WERI-Rb-1 (cell line): ENCODE results near the gene NOVA2.

Experiments
- DNase-seq: peaks from one replicate; pipeline ENCODE4 v3.0.0-alpha.2; 2020
- H3K27ac ChIP-seq: fragments of 250-450 bp; sonication (Bioruptor Pico); 2 replicates; pipeline ENCODE4 v1.5.1; 2020; ENCODE audit warnings: mild to moderate bottlenecking, moderate library complexity
- H3K27me3 ChIP-seq: fragments of 250-450 bp; sonication (Bioruptor Pico); 2 replicates; pipeline ENCODE4 v1.5.1; 2021; ENCODE audit warnings: mild to moderate bottlenecking, low read depth, moderate library complexity; ENCODE audit not compliant: insufficient read depth, severe bottlenecking
- H3K36me3 ChIP-seq: fragments of 250-450 bp; sonication (Bioruptor Pico); 2 replicates; pipeline ENCODE4 v1.5.1; 2020; ENCODE audit warnings: mild to moderate bottlenecking, moderate library complexity
- H3K4me3 ChIP-seq: 2 replicates; pipeline ENCODE4 v1.5.1; 2011; ENCODE audit warnings: low read depth, mild to moderate bottlenecking, control low read depth, low read length
- H3K9me3 ChIP-seq: fragments of 250-450 bp; sonication (Bioruptor Pico); 2 replicates; pipeline ENCODE4 v1.5.1; 2021; ENCODE audit warnings: mild to moderate bottlenecking, moderate library complexity; ENCODE audit not compliant: severe bottlenecking
- TF ChIP-seq, protein P1 (sequence below): IDR thresholded peaks from 2 replicates; pipeline ENCODE4 v1.5.1; 2011; ENCODE audit warnings: low read depth, mild to moderate bottlenecking, control low read depth, inconsistent platforms, low read length

NOVA2 gene

DNA sequence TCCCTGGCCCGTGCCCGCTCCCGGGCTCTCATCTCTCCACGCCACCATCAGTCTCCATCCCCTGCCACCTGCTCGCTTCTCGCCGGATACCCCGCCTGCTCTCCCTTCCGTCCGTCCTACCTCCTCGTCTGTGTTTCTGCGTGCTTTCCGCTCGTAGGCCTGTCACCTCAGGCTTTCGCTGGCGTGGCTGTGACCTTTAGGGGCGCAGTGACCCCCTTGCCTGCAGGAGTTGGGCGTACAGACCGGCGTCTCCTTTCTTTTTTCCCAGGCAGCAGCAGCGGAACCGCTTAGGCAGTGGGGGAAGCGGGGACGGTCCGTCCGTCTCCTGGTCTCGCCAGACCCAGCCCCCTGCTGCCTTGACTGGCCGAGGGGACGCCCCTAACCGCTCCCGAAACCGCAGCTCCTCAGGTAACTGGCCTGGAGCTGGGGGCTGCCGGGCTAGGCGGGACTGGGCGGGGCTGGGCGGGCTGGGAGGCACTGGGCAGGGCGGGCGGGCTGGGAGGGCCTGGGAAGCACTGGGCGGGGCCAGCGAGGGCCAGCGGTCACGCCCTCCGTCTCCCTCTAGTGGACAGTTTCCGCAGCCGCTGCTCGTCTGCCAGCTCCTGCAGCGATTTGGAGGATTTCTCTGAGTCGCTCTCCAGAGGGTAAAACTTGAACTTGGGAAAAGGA, 42.9 kb upstream of the NOVA2 start:
- Histone ChIP-seq H3K36me3 (no peaks in the 10 kb centered on the region), H3K27me3 (no peaks in the 10 kb centered on the region), H3K4me3 (peak overlapping the region; percentile 52), H3K9me3 (no peaks in the 10 kb centered on the region), H3K27ac (no peak overlapping the region)
- TF ChIP-seq, protein P1, sequence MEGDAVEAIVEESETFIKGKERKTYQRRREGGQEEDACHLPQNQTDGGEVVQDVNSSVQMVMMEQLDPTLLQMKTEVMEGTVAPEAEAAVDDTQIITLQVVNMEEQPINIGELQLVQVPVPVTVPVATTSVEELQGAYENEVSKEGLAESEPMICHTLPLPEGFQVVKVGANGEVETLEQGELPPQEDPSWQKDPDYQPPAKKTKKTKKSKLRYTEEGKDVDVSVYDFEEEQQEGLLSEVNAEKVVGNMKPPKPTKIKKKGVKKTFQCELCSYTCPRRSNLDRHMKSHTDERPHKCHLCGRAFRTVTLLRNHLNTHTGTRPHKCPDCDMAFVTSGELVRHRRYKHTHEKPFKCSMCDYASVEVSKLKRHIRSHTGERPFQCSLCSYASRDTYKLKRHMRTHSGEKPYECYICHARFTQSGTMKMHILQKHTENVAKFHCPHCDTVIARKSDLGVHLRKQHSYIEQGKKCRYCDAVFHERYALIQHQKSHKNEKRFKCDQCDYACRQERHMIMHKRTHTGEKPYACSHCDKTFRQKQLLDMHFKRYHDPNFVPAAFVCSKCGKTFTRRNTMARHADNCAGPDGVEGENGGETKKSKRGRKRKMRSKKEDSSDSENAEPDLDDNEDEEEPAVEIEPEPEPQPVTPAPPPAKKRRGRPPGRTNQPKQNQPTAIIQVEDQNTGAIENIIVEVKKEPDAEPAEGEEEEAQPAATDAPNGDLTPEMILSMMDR, result peak; percentile 78
- DNase-seq, result peak; percentile 79

DNA sequence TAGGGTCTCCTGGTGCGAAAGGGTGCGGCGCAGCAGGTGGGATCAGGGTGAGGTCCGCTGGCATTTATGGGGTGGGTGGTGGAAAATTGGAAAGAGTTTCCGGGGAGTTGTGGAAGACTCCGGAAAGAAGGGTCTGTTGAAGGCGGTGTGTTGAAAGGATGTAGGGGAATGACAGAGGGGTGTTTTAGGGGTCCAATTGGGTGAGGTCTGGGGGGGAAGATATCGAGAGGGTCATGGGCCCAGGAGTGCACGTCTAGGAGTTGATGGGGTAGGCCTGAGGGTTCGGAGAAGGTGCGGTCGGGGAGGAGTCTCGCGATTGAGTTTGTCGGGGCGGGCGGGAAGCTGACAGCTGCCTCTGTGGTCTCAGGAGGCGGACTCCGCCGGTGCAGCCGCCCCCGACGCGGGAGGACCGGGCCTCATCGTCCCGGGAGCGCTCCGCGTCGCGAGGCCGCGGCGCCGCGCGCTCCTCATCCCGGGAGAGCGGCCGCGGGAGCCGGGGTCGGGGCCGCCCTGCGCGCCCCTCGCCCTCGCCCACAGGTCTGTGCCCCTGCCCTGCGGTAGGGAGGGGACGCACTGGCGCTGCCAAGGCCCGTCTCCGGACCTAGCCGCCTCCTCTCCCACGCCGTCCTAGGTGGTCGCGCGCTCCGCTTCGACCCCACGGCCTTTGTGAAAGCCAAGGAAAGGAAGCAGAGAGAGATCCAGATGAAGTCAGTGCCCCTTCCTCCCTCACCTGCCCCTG, 42.2 kb upstream of the NOVA2 start:
- DNase-seq, result no peak
- H3K9me3 ChIP-seq, result no peaks in the 10 kb centered on the region
- no peaks in the 10 kb centered on the region for H3K27me3 ChIP-seq
- H3K36me3 ChIP-seq, result no peaks in the 10 kb centered on the region
- H3K27ac ChIP-seq, result no peak overlapping the region
- peak overlapping the region; percentile 52 for H3K4me3 ChIP-seq
- TF ChIP-seq, protein P1, result no peak

DNA sequence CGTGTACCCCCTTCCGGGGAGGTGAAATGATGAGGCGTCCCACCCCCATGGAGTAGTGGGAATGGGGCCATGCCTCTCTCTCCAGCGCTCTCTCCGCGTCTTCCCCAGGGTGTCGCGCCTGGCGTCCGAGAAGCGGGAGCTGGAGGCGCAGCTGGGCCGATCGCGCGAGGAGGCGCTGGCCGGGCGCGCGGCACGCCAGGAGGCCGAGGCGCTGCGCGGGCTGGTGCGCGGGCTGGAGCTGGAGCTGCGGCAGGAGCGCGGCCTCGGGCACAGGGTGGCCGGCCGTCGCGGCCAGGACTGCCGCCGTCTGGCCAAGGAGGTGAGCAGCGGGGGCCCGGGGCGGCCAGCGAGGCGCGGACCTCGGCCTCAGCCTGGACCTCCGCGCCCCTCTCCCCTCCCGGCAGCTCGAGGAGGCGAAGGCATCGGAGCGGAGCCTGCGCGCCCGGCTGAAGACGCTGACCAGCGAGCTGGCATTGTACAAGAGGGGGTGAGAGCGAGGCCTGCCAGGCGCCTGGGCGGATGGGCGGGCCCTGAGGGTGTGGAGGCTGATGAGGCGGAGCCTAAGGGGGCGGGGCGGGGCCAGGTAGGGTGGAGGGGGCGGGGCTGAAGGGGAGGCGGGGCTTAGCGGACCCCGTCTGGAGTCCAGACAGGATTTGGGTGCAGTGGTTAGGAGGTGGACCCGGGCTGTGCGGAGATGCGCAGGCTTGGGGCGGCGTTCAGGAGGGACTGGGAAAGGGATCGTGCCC, 41.4 kb upstream of the NOVA2 start:
- no peaks in the 10 kb centered on the region for H3K36me3 ChIP-seq
- no peak overlapping the region for H3K27ac ChIP-seq
- peak overlapping the region; percentile 28 for H3K4me3 ChIP-seq
- DNase-seq, result peak; percentile 75
- TF ChIP-seq, protein P1, result 0 out of 2 replicates have a peak, but pooled peaks have one; percentile 17
- no peaks in the 10 kb centered on the region for H3K9me3 ChIP-seq
- no peaks in the 10 kb centered on the region for H3K27me3 ChIP-seq

DNA sequence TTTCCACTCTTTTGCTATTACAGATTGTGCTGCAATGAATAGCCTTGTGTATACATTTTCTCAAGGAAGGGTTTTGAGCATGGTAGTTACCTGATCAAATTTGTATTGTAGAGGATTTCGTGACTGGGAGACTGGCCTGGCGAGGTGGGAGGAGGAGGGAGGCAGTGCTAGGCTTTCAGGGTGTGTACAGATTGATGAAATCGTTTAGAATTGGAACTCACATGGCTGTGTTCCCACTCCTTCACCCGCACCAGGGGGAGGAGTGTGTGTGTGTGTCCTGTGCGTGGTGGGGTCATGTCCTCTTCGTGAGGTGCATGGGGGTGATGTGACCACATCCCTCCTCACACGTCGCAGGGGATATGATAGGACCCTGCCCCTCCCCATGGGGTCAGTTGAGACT, 40.9 kb upstream of the NOVA2 start:
- Histone ChIP-seq H3K36me3 (no peaks in the 10 kb centered on the region), H3K9me3 (no peaks in the 10 kb centered on the region), H3K27ac (no peak overlapping the region), H3K4me3 (peak overlapping the region; percentile 24), H3K27me3 (no peaks in the 10 kb centered on the region)
- TF ChIP-seq, protein P1, result no peak
- DNase-seq, result no peak

DNA sequence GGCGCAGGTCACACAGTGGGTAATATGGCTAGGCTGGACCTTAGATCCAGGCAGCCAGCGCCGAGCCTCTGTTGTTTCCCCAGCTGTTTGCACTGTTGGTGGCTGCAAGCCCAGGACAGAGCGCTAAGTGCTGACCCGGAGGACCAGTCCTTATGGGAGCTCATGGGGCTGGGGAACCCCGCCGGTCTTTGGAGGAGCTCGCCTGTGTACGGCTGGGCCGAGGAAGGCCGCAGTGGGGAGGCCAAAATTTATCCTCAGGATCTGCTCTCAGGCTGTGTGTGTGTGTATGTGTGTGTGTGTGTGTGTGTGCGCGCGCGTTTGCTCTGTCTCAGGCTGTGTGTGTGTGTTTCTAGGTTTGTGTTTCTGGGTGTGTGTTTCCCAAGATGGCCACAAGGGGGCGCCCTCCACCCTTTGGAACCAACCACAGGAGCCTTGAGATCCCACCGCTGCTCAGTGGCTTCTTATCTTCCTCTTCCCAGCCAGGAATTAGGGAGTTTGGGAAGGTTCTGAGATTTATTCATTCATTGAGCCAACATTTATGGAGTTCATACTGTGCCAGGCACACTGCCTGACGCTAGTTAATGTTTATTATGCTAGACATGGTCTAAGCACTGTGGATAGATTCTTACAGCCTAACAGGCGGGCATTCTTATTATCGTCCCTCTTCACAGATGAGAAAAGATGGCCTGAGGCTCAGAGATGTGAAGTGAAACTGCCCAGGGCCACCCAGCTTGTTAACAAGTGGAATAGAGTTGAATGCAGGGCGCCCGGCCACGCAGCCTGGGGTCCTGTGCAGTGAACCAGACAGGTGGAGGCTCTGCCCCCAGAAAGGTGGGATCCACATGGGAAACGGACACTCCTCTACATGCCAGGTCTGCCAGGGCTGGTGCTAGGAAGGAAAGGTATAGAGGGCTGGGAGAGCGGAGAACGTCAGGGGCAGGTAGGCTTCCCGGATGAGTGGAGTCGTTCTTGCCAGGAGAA, 36.2 kb upstream of the NOVA2 start:
- TF ChIP-seq, protein P1, result peak; percentile 69
- Histone ChIP-seq H3K27me3 (no peaks in the 10 kb centered on the region), H3K27ac (no peak overlapping the region; the same call in 1 of the 2 replicates), H3K36me3 (no peaks in the 10 kb centered on the region), H3K9me3 (no peaks in the 10 kb centered on the region), H3K4me3 (no peak overlapping the region)
- peak; percentile 79 for DNase-seq
